Germinal center (tissue), 1 donor: ENCODE measurements around the gene TRIM71.

ENCODE experiments used
- DNase-seq: peaks from one replicate; pipeline ENCODE4 v3.0.0; 2012; ENCODE audit warnings: mixed read lengths, low spot score

The TRIM71 gene

DNA sequence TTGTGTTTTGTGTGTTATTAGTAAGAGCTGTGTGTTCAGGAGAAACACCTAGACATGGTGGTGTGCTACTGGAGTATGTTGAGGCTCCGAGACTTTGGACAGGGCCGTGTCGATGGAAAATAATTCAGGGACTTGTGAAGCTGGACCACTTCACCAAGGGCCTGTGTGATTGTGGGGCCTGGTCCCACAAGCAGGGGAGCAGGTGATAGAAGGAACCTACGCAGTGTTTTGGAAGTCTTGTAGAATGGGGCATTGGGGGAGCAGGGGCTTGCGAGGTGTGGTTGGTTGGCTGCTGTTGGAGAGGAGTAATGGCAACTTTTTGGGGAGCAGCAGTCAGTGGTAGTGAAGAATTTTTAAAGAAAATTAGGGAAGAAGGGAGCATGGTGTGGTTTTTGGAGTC is 48.7 kb downstream of the TRIM71 start:
- DNase-seq = no peak

DNA sequence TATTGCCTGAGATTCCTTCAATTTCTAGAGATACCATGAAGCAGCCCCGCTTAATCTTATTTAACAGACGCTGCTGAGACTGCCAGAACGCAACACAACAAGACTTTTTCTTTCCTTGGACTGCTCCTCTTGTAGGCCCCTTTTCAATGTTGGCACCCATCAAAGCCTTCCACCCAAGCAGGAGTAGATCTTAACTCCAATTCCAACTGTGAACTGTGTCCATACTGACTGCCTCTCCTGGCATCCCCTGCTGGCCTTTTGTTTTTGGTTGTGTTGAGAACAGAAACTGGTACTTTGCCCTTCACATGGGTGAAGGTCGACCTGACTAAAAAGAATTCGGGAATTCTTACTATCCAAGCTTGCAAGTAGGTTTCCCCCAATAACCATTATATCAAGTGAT is 50.2 kb downstream of the TRIM71 start:
- no peak for DNase-seq

DNA sequence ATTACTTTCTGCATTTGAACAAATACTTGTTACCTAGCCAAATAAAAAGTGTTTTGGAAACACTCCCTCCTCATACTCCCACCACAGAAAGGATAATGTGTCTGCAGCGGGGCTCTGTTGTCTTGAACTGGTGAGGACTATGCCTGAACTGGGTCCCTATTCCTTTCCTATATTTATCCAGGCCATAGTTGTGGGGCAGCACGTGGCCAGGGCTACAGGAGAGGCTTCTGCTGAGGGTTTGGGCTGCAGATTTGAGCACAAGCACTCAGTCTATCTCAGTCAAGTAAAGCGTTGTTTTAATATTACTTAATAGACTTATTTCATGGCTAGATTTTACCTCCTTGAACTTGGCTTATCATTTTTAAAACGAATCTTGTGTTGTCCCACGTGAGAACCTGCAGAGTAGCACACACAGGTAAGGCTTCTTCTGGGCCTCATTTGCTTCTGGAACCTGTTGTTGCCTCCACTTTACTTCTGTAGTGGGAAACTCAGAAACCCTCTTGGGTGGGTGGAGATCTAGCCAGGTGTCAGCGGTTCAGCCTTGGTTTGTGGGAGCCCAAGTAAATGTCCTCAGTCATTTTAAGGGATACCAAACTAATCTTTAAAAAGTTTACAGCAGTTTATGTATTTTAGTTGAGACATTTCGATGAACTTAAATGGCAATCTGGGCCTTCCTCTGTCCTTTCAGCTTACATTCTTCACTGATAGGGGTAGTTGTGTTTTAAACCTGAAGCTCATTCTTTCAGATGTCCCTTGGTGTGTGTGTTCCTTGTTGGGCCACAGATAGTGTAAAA is 51.1 kb downstream of the TRIM71 start:
- DNase-seq = no peak

DNA sequence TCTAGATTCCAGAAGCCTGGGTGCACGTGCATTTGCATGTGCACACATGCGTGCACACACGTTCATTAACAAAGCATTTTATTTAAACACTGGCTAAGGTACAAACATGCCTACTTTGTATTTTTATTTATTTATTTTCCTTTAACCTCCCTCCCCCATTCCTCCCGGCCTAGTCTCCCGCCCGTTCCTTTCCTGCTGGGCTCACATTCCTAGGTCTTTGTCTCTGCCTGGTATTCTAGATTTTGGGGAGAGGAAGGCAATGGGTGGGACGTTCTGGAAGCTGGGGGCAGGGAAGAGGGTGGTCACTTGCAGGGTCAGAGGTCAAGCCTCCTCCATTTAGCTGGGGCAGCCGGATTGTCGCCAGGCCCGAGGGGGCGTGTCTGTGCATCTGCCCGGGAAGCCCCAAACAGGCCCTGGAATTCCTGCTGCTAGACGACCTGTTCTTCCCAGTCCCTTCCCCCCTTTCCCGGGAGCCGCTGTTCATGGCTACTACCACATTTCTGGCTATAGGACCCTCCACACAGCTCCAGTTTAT is 51.8 kb downstream of the TRIM71 start:
- no peak for DNase-seq

DNA sequence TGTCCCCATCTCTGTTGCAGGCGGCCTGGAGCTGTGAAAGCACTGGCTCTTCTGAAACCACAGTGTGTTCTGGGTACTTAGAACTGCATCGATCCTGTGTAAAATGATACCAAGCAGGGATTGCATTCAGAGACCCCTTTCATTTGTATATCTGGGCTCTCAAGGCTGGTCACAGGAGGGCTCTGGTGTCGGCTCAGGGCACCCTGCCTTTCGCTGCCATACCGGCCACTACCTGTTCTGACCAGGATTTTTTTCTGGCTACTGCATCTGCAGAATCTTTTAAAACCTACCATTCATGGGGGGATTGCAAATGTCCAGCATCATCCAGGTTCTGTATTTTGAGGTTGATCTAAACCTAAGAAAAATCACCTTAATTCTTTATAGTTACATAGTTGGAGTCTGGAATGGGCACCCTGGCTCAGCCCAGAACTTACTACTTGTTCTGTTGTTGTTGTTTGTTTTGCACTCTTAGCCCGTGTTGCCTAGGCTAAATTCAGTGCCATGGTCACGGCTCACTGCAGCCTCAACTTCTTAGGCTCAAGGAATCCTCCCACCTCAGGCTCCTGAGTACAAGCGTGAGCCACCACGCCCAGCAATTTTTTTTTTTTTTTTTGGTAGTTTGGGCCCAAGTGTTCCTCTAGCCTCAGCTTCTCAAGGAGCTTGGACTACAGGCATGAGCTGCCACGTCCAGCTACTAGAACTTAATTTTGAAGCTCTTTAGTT is 52.7 kb downstream of the TRIM71 start:
- DNase-seq = no peak

DNA sequence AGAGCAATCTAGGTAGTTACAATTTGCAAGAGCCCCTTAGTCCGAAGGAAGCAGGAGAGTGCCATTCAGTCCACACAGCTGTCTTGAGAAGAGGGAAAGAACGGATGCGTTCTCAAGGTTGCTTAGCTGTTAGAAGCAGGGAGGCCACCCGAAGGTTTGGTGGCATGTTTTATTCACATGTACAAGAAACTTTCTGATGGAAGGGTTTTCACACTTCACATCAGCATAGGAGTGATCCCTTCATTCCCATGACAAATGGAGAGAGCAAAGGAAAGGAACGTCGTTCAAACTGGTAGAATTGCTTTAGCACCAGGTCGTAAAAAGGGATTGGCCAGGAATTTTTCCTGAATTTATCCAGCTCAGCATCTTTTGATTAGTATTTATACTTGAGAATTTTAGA is 53.5 kb downstream of the TRIM71 start:
- DNase-seq = no peak

DNA sequence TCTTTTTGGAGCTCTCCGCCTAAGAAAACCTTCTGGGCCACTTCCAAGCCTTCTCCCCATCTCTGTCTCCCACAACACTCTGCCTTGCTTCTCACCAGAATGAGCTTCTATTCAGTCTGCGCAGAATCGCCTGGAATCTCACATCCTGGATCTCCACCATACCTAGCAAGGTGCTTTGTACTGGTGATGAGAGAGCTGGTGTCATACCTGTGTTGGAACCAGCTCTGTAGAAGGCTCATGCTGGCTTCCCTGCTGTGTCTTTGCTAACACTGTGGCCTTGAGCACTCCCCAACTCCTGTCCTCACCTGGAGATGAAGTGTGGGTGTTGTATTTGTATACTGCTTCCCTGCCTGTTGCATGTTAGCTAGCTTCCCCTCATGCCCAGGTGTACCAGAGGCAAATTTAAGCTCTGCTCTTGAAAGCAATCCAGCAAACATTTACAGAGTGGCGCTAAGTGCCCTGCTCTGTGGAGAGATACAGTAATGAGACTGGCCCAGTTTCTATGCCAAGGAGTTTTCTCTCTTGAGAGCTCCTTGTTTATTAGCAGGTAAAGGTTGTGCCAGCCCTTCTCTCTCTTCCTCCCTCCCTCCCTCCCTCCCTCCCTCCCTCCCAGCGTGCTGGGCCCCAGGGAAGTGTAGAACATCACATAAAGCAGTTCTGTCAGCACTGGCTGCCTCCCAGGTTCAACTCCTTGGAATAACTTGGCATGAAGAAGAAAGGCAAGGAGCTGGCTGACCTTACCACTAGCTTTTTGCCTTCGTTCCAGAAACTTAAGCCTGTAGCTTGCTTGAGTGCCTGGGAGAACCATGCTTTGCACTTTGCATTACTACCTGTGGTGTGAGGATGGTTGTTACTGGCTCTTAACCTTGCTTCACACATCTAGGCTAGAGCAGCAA is 54.9 kb downstream of the TRIM71 start:
- no peak for DNase-seq

DNA sequence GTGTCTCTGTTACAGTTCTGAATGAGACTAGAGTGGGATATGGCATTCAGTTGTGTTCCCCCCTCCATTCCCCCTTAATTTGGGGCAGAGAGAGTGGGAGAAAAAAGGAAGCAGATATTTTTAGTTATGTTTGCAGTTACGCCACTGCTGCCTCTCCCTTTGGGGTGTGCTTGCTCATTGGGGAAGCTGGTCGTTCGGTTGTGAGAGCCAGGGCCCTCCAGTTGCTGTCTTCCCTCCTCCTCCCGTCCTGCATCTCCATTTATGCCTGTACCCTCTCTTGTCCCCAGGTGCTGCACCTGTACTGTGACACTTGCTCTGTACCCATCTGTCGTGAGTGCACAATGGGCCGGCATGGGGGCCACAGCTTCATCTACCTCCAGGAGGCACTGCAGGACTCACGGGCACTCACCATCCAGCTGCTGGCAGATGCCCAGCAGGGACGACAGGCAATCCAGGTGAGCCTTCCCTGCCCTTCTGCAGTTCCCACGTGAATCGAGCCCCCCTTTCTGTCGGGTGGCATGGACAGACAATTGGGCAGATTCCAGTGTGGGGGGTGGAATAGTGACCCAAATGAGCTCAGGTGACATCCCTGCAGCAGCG is 55.8 kb downstream of the TRIM71 start:
- no peak for DNase-seq

DNA sequence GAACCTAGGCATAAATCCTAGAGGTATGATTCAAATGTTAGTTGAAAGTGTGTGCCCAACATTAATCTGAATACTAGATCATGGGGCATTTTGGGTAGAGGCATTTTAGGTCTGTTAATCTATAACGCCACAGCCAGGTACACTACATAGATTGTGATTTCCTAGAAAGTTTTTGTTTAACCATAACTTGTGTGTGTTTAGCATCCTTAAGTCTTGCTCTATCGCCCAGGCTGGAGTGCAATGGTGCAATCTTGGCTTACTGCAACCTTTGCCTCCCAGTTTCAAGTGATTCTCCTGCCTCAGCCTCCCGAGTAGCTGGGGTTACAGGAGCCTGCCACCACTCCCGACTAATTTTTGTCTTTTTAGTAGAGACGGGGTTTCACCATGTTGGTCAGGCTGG is 59.1 kb downstream of the TRIM71 start:
- DNase-seq = no peak

DNA sequence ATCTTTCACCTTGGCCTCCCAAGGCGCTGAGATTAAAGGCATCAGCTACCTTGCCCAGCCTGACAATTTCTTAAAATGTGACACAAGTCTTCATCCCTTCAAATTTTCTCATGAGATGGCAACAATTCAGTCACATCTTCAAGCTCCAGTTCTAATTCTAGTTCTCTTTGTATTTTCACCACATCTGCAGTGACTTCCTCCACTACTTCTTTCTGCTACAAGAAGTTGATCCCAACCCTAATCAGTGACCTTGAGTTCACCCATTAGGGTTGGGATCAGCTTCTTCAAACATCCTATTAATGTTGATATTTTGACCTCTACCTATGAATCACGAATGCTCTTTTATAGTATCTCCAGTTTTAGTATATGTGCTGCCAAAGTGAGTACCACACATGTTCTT is 59.8 kb downstream of the TRIM71 start:
- no peak for DNase-seq

DNA sequence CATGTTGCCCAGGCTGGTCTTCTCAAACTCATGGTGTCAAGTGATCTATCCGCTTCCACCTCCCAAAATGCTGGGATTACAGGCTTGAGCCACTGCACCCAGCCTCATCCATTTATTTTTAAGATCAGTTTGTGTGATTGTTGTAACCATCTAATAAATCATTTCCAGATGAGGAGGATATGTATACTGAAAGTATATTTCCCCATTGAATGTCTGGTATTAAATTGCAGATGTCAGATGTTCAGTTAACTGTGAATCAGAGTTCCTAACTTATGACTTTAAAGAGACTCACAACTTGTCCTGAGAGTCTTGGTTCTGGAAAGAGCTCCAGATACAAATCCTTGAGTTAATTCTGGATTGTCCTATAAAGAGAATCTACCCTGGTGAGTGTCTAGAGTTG is 62.4 kb downstream of the TRIM71 start:
- DNase-seq = no peak

DNA sequence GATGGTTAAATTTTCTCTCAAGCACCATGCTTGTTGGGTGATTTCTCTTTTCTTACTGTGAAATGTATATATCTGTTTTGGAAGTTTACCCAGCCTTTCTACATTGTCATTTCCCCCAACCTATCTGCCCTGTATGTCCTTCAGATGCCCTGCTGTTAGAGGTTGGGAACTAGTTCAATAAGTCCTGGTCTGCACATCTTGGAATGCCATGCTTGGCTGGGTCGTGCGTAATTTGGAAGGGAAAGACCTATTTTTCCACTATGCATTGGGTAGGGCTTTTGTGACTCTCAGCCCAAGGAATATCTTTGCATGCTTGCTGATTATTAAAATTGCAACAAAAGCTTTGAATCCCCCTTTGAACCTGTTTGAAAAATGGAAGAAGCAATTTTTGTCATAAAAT is 63.8 kb downstream of the TRIM71 start:
- no peak for DNase-seq

DNA sequence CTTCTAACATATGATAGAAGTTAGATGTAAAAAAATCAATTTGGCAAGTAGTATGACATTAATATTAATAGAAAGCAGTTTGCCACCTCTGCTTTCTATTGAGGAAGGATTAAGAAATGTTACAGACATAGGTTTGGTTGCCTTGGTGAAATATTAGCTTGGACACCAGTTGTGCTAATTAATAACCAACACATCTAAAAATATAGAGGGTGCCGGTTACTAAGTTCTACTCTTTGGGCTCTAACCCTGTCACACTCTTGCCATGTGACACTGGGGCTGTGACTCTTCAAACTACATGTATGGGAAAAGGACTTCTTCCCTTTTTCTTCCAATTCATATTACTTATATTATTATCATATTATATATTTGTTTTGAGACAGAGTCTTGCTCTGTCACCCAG is 64.4 kb downstream of the TRIM71 start:
- no peak for DNase-seq

DNA sequence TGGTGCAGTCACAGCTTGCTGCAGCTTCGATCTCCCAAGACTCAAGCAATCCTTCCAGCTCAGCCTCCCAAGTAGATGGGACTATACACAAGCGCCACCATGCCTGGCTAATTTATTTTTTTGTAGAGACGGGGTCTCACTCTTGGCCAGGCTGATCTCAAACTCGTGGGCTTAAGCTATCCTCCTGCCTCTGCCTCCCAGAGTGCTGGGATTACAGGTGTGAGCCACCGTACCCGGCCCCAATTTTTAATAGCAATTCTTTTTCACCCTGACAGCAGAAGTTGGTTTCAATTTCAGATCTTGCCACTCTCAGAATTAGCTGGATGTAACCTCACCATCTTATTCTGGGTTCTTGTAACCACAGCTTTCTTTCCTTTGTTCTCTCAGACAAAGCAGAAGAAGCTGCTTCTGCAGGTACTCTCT is 64.8 kb downstream of the TRIM71 start:
- no peak for DNase-seq

DNA sequence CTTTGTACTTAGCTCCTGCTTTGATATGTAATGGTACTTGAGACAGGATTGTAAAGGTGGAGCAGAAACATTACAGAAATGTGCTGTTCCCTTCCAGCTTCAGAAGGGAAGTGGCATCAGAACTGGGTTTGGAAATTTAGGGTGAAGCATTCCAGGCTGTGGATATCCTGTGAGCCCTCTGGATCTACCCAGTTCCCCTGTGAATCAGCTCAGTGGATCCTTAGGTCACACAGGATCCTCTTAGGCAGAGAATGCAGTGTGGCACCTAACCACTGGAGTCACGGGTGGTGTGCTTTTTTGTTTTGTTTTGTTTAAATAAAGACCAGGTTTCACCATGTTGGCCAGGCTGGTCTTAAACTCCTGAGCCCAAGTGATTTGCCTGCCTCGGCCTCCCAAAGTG is 66.0 kb downstream of the TRIM71 start:
- DNase-seq = no peak

DNA sequence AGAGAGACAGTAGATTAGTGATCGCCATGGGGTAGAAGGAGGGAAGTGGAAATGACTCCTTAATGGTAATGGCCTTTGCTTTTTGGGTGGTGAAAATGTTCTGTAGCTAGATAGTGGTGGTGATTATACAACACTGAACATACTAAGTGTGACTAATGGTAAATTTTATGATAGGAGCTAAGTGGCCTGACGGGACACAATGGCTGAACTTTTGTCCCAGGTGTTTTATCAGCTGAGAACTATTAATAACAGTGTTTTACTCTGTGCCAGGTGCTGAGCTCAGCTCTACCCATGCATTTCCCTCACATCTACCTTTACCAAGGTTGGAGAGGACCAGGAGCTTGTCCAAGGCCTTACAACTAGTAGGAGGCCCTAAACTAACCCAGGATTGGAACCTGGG is 66.8 kb downstream of the TRIM71 start:
- no peak for DNase-seq

DNA sequence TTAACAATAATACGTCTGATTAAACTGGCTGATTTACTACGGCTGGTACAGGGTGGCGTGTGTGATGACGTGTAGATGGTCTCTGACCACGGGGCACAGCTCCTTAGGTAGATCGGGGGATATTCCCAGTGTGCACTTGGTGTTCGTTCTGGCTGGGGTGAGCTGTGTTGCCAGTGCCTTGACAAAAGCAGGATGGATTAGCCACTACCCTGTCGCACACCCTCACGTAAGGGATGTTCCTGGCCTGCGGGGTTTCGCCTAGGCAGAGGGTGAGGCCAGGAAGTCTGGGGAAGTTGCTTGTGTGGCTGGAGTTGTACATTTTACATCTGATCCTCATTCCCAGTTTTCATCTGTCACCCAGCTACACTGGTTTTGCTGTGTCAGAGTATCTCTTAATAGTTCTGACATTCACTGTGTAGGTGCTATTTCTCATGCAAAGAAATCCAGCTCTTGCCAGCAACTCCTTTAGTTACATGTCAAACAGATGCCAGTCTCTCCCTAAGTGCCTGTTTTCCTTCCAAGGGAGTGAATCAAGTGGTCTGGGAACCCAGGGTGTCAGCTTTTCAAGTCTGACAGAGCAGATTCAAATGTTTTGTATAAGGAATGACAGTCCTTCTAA is 67.6 kb downstream of the TRIM71 start:
- DNase-seq = no peak

DNA sequence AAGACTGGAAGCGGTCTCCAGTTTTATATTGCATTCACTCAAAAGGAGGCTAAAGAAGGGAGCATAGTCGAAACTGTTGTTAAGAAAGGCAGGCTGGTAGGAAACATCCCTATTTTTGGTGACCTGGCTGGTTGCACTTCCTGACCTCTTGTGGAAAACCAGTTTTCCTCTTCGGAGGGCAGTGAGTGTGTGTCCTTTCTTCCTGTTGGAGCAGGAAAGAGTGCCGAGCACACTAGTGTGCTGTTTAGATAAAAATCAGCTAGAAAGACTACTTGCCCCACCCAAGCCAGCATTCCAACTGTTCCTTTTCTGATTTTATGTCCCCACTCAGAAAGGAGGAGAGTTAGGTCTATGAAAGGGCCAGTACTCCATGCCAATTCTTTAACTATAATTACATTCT is 68.5 kb downstream of the TRIM71 start:
- no peak for DNase-seq

DNA sequence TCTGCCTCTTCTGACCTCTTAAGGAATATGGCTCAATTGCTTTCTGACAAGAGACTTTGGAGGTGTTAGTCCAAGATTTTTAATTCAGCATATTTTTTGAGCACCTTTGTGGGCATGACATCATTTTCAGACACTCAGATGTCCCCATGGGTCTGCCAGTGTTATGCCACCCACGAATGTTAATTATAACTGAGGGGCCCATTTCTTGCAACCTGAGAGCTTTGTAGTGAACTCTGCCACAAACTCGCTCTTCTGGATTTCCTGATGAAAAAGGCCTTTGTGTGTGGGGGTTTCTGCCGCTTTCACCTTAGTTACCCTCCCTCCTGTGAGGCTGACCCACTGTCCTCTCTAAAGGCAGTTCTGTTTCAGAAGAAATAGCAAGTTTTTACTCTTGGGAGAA is 69.1 kb downstream of the TRIM71 start:
- no peak for DNase-seq

DNA sequence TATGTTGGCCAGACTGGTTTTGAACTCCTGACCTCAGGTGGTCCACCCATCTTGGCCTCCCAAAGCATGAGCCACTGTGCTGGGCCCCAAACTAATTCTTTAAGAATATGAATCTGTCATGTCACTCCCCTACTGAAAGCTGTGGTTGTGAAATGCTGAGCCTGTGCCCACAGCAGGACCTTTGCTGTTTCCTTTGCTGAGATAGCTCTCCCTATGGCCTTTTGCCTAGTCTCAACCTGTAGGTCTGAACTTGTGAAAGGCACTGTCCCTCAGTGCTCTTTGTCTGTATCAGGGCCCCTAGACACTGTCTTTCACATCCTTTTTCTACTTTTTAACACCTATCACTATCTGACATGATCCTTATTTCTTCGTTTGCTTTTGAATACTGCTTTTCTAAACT is 70.9 kb downstream of the TRIM71 start:
- no peak for DNase-seq

DNA sequence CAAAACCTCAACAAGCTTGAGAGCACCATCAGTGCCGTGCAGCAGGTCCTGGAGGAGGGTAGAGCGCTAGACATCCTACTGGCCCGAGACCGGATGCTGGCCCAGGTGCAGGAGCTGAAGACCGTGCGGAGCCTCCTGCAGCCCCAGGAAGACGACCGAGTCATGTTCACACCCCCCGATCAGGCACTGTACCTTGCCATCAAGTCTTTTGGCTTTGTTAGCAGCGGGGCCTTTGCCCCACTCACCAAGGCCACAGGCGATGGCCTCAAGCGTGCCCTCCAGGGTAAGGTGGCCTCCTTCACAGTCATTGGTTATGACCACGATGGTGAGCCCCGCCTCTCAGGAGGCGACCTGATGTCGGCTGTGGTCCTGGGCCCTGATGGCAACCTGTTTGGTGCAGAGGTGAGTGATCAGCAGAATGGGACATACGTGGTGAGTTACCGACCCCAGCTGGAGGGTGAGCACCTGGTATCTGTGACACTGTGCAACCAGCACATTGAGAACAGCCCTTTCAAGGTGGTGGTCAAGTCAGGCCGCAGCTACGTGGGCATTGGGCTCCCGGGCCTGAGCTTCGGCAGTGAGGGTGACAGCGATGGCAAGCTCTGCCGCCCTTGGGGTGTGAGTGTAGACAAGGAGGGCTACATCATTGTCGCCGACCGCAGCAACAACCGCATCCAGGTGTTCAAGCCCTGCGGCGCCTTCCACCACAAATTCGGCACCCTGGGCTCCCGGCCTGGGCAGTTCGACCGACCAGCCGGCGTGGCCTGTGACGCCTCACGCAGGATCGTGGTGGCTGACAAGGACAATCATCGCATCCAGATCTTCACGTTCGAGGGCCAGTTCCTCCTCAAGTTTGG is 72.9 kb downstream of the TRIM71 start:
- DNase-seq = no peak
